Smooth muscle cell (in vitro differentiated cells): ENCODE results near the gene NOL3. TPM values are rescaled to one million over a fixed set of nuclear protein-coding genes. Genes with fewer than 3 reads are reported as not detected.

Experiments used
- DNase-seq: peaks from one replicate; lab custom pipeline; 2025; ENCODE audit not compliant: unreplicated experiment; lab: John Stamatoyannopoulos, UW
- H2AFZ ChIP-seq: fragments of 200-600 bp; sonication (generic); 2 replicates; pipeline ENCODE4 v1.6.0; 2016; ENCODE audit warnings: antibody characterized with exemption, low read depth, mild to moderate bottlenecking
- H3F3A ChIP-seq: fragments of 200-600 bp; sonication (generic); 2 replicates; pipeline ENCODE4 v1.6.0; 2017; ENCODE audit warnings: antibody characterized with exemption, low read depth
- H3K27ac ChIP-seq: fragments of 200-600 bp; sonication (generic); 2 replicates; pipeline ENCODE4 v1.5.1; 2016; ENCODE audit warnings: low read depth, mild to moderate bottlenecking
- H3K27me3 ChIP-seq: fragments of 200-600 bp; sonication (generic); 2 replicates; pipeline ENCODE4 v1.6.1; 2016; ENCODE audit warnings: low read depth, mild to moderate bottlenecking
- H3K36me3 ChIP-seq: fragments of 200-600 bp; sonication (generic); 2 replicates; pipeline ENCODE4 v1.5.1; 2016; ENCODE audit warnings: low read depth
- H3K4me1 ChIP-seq: fragments of 200-600 bp; sonication (generic); 2 replicates; pipeline ENCODE4 v1.5.1; 2016; ENCODE audit warnings: low read depth
- H3K4me2 ChIP-seq: fragments of 200-600 bp; sonication (generic); 2 replicates; pipeline ENCODE4 v1.6.0; 2016; ENCODE audit warnings: mild to moderate bottlenecking
- H3K4me3 ChIP-seq: fragments of 200-600 bp; sonication (generic); 2 replicates; pipeline ENCODE4 v1.5.1; 2016; ENCODE audit warnings: mild to moderate bottlenecking
- H3K79me2 ChIP-seq: fragments of 200-600 bp; sonication (generic); 2 replicates; pipeline ENCODE4 v1.6.0; 2016; ENCODE audit warnings: low read depth, mild to moderate bottlenecking
- H3K9ac ChIP-seq: fragments of 200-600 bp; sonication (generic); 2 replicates; pipeline ENCODE4 v1.6.0; 2016; ENCODE audit warnings: low read depth
- H3K9me3 ChIP-seq: fragments of 200-600 bp; sonication (generic); replicated peaks from 2 replicates; pipeline ENCODE4 v1.5.1; 2016; ENCODE audit warnings: low read depth
- H4K20me1 ChIP-seq: fragments of 200-600 bp; sonication (generic); 2 replicates; pipeline ENCODE4 v1.6.0; 2016; ENCODE audit warnings: low read depth
- WGBS: methylation state at CpG from one replicate; pipeline ENCODE4 v1.1.7; 2016; ENCODE audit warnings: low lambda C conversion rate; 5-methylcytosine and 5-hydroxymethylcytosine counted together
- microRNA counts: library from miRNA; unstranded; fragments of <30 nt; microRNA quantifications from one replicate; lab custom pipeline; 2016
- microRNA-seq: library from miRNA; unstranded; fragments of <30 nt; microRNA quantifications from one replicate; pipeline ENCODE4, GENCODE V29; 2016; ENCODE audit warnings: borderline number of aligned reads
- polyA plus RNA-seq: library from polyadenylated mRNA; unstranded; fragments of >200 nt; fragmentation: Nextera tagmentation; extraction: Ambion mirVana; gene quantifications from 2 replicates; pipeline ENCODE4 v1.2.1, GENCODE V29; 2016
- small RNA-seq: library from RNA; depleted of rRNA; stranded (forward); fragments of <200 nt; gene quantifications from one replicate; pipeline ENCODE3, GENCODE V24; 2014
- total RNA-seq: library from RNA; depleted of rRNA; stranded (reverse); fragments of >200 nt; gene quantifications from 2 replicates; pipeline ENCODE4 v1.2.3, GENCODE V29; 2014
- TF ChIP-seq, protein P1 (sequence below): fragments of 200-600 bp; sonication (generic); IDR thresholded peaks from 2 replicates; pipeline ENCODE4 v1.5.1; 2017; ENCODE audit warnings: borderline replicate concordance, mild to moderate bottlenecking, antibody characterized with exemption; ENCODE audit not compliant: insufficient read depth, poor library complexity, severe bottlenecking

Gene NOL3
- total and polyA plus RNA-seq, 2 experiments from 2014 or later = 33.0 to 36.4 TPM

DNA sequence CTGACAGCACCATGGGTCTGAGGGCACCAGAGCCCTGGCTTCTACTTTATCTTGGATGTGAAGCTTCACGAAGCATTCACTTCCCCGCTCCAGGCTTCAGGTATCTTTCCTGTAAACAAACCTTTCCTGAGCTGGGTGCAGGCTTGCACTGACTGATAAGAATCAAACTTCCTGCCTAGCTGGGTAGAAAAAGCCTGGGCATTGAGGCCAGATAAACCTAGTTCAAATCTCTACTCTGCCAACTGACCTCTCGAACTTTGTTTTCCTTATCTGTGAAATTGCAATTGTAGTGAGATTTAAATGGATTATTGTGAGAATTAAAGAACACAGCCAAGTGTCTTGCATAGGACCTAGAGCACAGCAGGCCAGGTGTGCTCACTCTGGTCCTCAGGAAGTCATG lies 53.7 kb downstream of the NOL3 start:
- 73% methylated on average over 3 of the region's 3 CpGs for WGBS
- Histone ChIP-seq H2AFZ (no peak overlapping the region), H3K9ac (no peak overlapping the region), H3K79me2 (peaks cover 20% of the 10 kb centered on the region), H3F3A (no peaks in the 10 kb centered on the region), H3K36me3 (no peaks in the 10 kb centered on the region), H3K4me2 (no peak overlapping the region), H3K9me3 (no peaks in the 10 kb centered on the region), H4K20me1 (no peaks in the 10 kb centered on the region), H3K4me1 (peaks cover 10% of the 10 kb centered on the region), H3K27ac (no peak overlapping the region), H3K27me3 (no peaks in the 10 kb centered on the region), H3K4me3 (no peak overlapping the region)
- no peak for DNase-seq
- TF ChIP-seq, protein P1, sequence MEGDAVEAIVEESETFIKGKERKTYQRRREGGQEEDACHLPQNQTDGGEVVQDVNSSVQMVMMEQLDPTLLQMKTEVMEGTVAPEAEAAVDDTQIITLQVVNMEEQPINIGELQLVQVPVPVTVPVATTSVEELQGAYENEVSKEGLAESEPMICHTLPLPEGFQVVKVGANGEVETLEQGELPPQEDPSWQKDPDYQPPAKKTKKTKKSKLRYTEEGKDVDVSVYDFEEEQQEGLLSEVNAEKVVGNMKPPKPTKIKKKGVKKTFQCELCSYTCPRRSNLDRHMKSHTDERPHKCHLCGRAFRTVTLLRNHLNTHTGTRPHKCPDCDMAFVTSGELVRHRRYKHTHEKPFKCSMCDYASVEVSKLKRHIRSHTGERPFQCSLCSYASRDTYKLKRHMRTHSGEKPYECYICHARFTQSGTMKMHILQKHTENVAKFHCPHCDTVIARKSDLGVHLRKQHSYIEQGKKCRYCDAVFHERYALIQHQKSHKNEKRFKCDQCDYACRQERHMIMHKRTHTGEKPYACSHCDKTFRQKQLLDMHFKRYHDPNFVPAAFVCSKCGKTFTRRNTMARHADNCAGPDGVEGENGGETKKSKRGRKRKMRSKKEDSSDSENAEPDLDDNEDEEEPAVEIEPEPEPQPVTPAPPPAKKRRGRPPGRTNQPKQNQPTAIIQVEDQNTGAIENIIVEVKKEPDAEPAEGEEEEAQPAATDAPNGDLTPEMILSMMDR = no peak

MicroRNAs within 50 kb of the gene (microRNA counts, 767-probe panel; counts per million panel counts)
- 183 counts per million for microRNA hsa-miR-328 (lab: Ali Mortazavi, UCI)

Small RNA genes lying within 50 kb of the gene (microRNA-seq; reads per million reads assigned to microRNA genes)
- 347 reads per million, percentile 70 among the genes with 10 or more reads in this experiment for gene MIR328

Small RNA genes lying within 50 kb of the gene (small RNA-seq; reads per million reads assigned to genes)
- 2.3 reads per million, percentile 47 among the genes with 10 or more reads in this experiment for gene MIR328

Other genes starting within 250 kb of the NOL3 start
- gene RRAD, start 245.0 kb upstream of the NOL3 start, total RNA-seq = 7.6 and 11.7 TPM in 2 replicates
- gene RRAD, start 245.0 kb upstream of the NOL3 start, polyA plus RNA-seq = 27.5 and 37.5 TPM in 2 replicates
- gene CIAO2B, start 236.1 kb upstream of the NOL3 start, total RNA-seq = 114 and 141 TPM in 2 replicates
- 173 and 176 TPM in 2 replicates for gene CIAO2B, start 236.1 kb upstream of the NOL3 start, polyA plus RNA-seq
- 12.1 and 15.7 TPM in 2 replicates for gene CES2, start 235.0 kb upstream of the NOL3 start, total RNA-seq
- gene CES2, start 235.0 kb upstream of the NOL3 start, polyA plus RNA-seq = 26.9 and 34.3 TPM in 2 replicates
- 0.18 TPM in 1 of 2 replicates, not detected in the other for gene CES3, start 209.3 kb upstream of the NOL3 start, total RNA-seq
- 0.22 and 1.2 TPM in 2 replicates for gene CES3, start 209.3 kb upstream of the NOL3 start, polyA plus RNA-seq
- gene CES4A, start 181.9 kb upstream of the NOL3 start, total RNA-seq = 0.63 and 1.6 TPM in 2 replicates
- 0.93 and 2.3 TPM in 2 replicates for gene CES4A, start 181.9 kb upstream of the NOL3 start, polyA plus RNA-seq
- 41.1 and 53.9 TPM in 2 replicates for gene CBFB, start 141.4 kb upstream of the NOL3 start, total RNA-seq
- gene CBFB, start 141.4 kb upstream of the NOL3 start, polyA plus RNA-seq = 40.2 and 50.9 TPM in 2 replicates
- 15.5 and 30.2 TPM in 2 replicates for gene PHAF1, start 60.6 kb upstream of the NOL3 start, total RNA-seq
- gene PHAF1, start 60.6 kb upstream of the NOL3 start, polyA plus RNA-seq = 15.5 and 24.5 TPM in 2 replicates
- 29.9 and 30.7 TPM in 2 replicates for gene B3GNT9, start 19.5 kb upstream of the NOL3 start, total RNA-seq
- gene B3GNT9, start 19.5 kb upstream of the NOL3 start, polyA plus RNA-seq = 35.5 and 39.3 TPM in 2 replicates
- 11.8 and 12.5 TPM in 2 replicates for gene TRADD, start 10.6 kb upstream of the NOL3 start, total RNA-seq
- 27.2 and 35.4 TPM in 2 replicates for gene TRADD, start 10.6 kb upstream of the NOL3 start, polyA plus RNA-seq
- 1.9 and 7.7 TPM in 2 replicates for gene FBXL8, start 10.6 kb upstream of the NOL3 start, total RNA-seq
- gene FBXL8, start 10.6 kb upstream of the NOL3 start, polyA plus RNA-seq = 12.0 and 13.5 TPM in 2 replicates
- 2.9 and 6.1 TPM in 2 replicates for gene HSF4, start 5.8 kb upstream of the NOL3 start, total RNA-seq
- 2.9 and 3.9 TPM in 2 replicates for gene HSF4, start 5.8 kb upstream of the NOL3 start, polyA plus RNA-seq
- gene MATCAP1, start 13.4 kb downstream of the NOL3 start, total RNA-seq = 24.0 and 31.8 TPM in 2 replicates
- gene MATCAP1, start 13.4 kb downstream of the NOL3 start, polyA plus RNA-seq = 24.7 and 28.5 TPM in 2 replicates
- gene EXOC3L1, start 19.6 kb downstream of the NOL3 start, total RNA-seq = not detected in 2 replicates
- gene EXOC3L1, start 19.6 kb downstream of the NOL3 start, polyA plus RNA-seq = 0.51 and 0.84 TPM in 2 replicates
- gene E2F4, start 21.6 kb downstream of the NOL3 start, total RNA-seq = 50.1 and 53.8 TPM in 2 replicates
- 49.9 and 60.9 TPM in 2 replicates for gene E2F4, start 21.6 kb downstream of the NOL3 start, polyA plus RNA-seq
- 3.8 and 6.7 TPM in 2 replicates for gene ELMO3, start 28.6 kb downstream of the NOL3 start, total RNA-seq
- 2.2 and 7.8 TPM in 2 replicates for gene ELMO3, start 28.6 kb downstream of the NOL3 start, polyA plus RNA-seq
- 45.4 and 56.9 TPM in 2 replicates for gene TMEM208, start 56.6 kb downstream of the NOL3 start, total RNA-seq
- gene TMEM208, start 56.6 kb downstream of the NOL3 start, polyA plus RNA-seq = 156 and 171 TPM in 2 replicates
- gene FHOD1, start 76.9 kb downstream of the NOL3 start, total RNA-seq = 7.2 and 16.0 TPM in 2 replicates
- gene FHOD1, start 76.9 kb downstream of the NOL3 start, polyA plus RNA-seq = 23.3 and 30.5 TPM in 2 replicates
- gene SLC9A5, start 78.4 kb downstream of the NOL3 start, total RNA-seq = 2.1 and 3.8 TPM in 2 replicates
- 6.9 and 9.1 TPM in 2 replicates for gene SLC9A5, start 78.4 kb downstream of the NOL3 start, polyA plus RNA-seq
- gene PLEKHG4, start 109.0 kb downstream of the NOL3 start, total RNA-seq = 3.9 and 27.0 TPM in 2 replicates
- gene PLEKHG4, start 109.0 kb downstream of the NOL3 start, polyA plus RNA-seq = 2.7 and 9.9 TPM in 2 replicates
- 0.04 TPM in 1 of 2 replicates, not detected in the other for gene KCTD19, start 156.2 kb downstream of the NOL3 start, total RNA-seq
- gene KCTD19, start 156.2 kb downstream of the NOL3 start, polyA plus RNA-seq = 0.49 and 0.59 TPM in 2 replicates
- gene LRRC36, start 156.3 kb downstream of the NOL3 start, total RNA-seq = not detected in 2 replicates
- gene LRRC36, start 156.3 kb downstream of the NOL3 start, polyA plus RNA-seq = 0.24 TPM in 1 of 2 replicates, not detected in the other
- gene TPPP3, start 223.0 kb downstream of the NOL3 start, total RNA-seq = 1.9 TPM in 2 replicates
- 1.3 and 2.7 TPM in 2 replicates for gene TPPP3, start 223.0 kb downstream of the NOL3 start, polyA plus RNA-seq
- gene ZDHHC1, start 245.9 kb downstream of the NOL3 start, total RNA-seq = 7.1 and 7.9 TPM in 2 replicates
- gene ZDHHC1, start 245.9 kb downstream of the NOL3 start, polyA plus RNA-seq = 14.2 and 15.7 TPM in 2 replicates